IMR-90 (cell line): ENCODE results near the gene PLSCR5. TPM values are rescaled to one million over a fixed set of nuclear protein-coding genes. Genes with fewer than 3 reads are reported as not detected.

Source experiments
- ATAC-seq: fragments of 200-7000 bp; cut with Tn5 transposase; 2 replicates; pipeline ENCODE4 v1.9.1; 2020; ENCODE audit warnings: low read depth, mild to moderate bottlenecking, moderate library complexity
- BruUV-seq: library from RNA; stranded (reverse); fragments of 400-500 nt; replicated peaks from 2 replicates; lab custom pipeline; 2021; lab: Mats Ljungman, UMichigan
- CTCF ChIA-PET: fragments of 300-600 bp; formaldehyde crosslinking; extraction: SDS; loops from one replicate; lab custom pipeline; 2021; ENCODE audit warnings: antibody characterized with exemption; lab: Yijun Ruan, JAX
- POLR2A ChIA-PET: fragments of 300-600 bp; sonication (Branson Sonifier 250); formaldehyde crosslinking; loops from one replicate; lab custom pipeline; 2022; ENCODE audit warnings: antibody characterized with exemption; ENCODE audit not compliant: unreplicated experiment; lab: Charles Lee
- DNase-seq: peaks from one replicate; pipeline ENCODE4 v3.0.0; 2013
- H2AFZ ChIP-seq: replicated peaks from 2 replicates; pipeline ENCODE3; 2013; ENCODE audit warnings: low read length, mild to moderate bottlenecking; ENCODE audit not compliant: poor library complexity
- H2AK5ac ChIP-seq: 2 replicates; pipeline ENCODE4 v1.6.1; 2013; ENCODE audit warnings: low read depth, low read length, inconsistent platforms
- H2AK9ac ChIP-seq: replicated peaks from 2 replicates; pipeline ENCODE3; 2013; ENCODE audit warnings: mild to moderate bottlenecking, low read depth, low read length, moderate library complexity; ENCODE audit not compliant: poor library complexity
- H2BK120ac ChIP-seq: 2 replicates; pipeline ENCODE4 v1.6.1; 2013; ENCODE audit warnings: low read depth, low read length, inconsistent platforms
- H2BK15ac ChIP-seq: 3 replicates; pipeline ENCODE4 v1.6.1; 2013; ENCODE audit warnings: low read depth, low read length, inconsistent platforms
- H2BK20ac ChIP-seq: 2 replicates; pipeline ENCODE4 v1.6.1; 2013; ENCODE audit warnings: low read depth, mild to moderate bottlenecking, inconsistent platforms, low read length, moderate library complexity
- H2BK5ac ChIP-seq: 2 replicates; pipeline ENCODE4 v1.6.1; 2013; ENCODE audit warnings: mild to moderate bottlenecking, low read depth, low read length, inconsistent platforms; ENCODE audit not compliant: poor library complexity, severe bottlenecking
- H3K14ac ChIP-seq: replicated peaks from 2 replicates; pipeline ENCODE4 v1.6.1; 2013; ENCODE audit warnings: low read depth, low read length, inconsistent platforms
- H3K18ac ChIP-seq: 2 replicates; pipeline ENCODE4 v1.6.1; 2013; ENCODE audit warnings: low read depth, low read length, control low read depth
- H3K23ac ChIP-seq: 2 replicates; pipeline ENCODE4 v1.6.1; 2013; ENCODE audit warnings: low read depth, low read length, inconsistent platforms
- H3K27ac ChIP-seq: 2 replicates; pipeline ENCODE4 v1.5.1; 2013; ENCODE audit warnings: mild to moderate bottlenecking, control low read depth, low read length; ENCODE audit not compliant: insufficient read depth
- H3K27me3 ChIP-seq: 2 replicates; pipeline ENCODE4 v1.6.1; 2013; ENCODE audit warnings: low read length; ENCODE audit not compliant: control insufficient read depth, insufficient read depth
- H3K36me3 ChIP-seq: 2 replicates; pipeline ENCODE4 v1.6.1; 2013; ENCODE audit warnings: low read length, mixed read lengths; ENCODE audit not compliant: control insufficient read depth, insufficient read depth
- H3K4ac ChIP-seq: 2 replicates; pipeline ENCODE4 v1.6.1; 2013; ENCODE audit warnings: low read depth, low read length, inconsistent platforms
- H3K4me1 ChIP-seq: 2 replicates; pipeline ENCODE4 v1.6.1; 2013; ENCODE audit warnings: low read length, mixed read lengths; ENCODE audit not compliant: control insufficient read depth, insufficient read depth
- H3K4me2 ChIP-seq: 2 replicates; pipeline ENCODE4 v1.6.1; 2013; ENCODE audit warnings: low read depth, mild to moderate bottlenecking, control low read depth, low read length, moderate library complexity
- H3K4me3 ChIP-seq: 2 replicates; pipeline ENCODE4 v1.5.1; 2013; ENCODE audit warnings: low read depth, mild to moderate bottlenecking, control low read depth, low read length, moderate library complexity; ENCODE audit not compliant: insufficient read depth
- H3K56ac ChIP-seq: 2 replicates; pipeline ENCODE4 v1.6.1; 2013; ENCODE audit warnings: low read length, inconsistent platforms; ENCODE audit not compliant: insufficient read depth; ENCODE audit errors: extremely low read depth
- H3K79me1 ChIP-seq, 2 experiments: 2 replicates each; pipeline ENCODE4 v1.6.1; 2013; ENCODE audit warnings: low read length in 2 of 2, inconsistent platforms in 1 of 2, low read depth in 1 of 2
- H3K9ac ChIP-seq: 2 replicates; pipeline ENCODE4 v1.6.1; 2013; ENCODE audit warnings: low read depth, low read length, control low read depth
- H3K9me1 ChIP-seq: 2 replicates; pipeline ENCODE4 v1.6.1; 2013; ENCODE audit warnings: low read length, inconsistent platforms; ENCODE audit not compliant: insufficient read depth
- H3K9me3 ChIP-seq: 2 replicates; pipeline ENCODE4 v1.6.1; 2013; ENCODE audit warnings: low read length; ENCODE audit not compliant: control insufficient read depth, insufficient read depth
- H4K20me1 ChIP-seq: 2 replicates; pipeline ENCODE4 v1.6.1; 2013; ENCODE audit warnings: low read length, inconsistent platforms; ENCODE audit not compliant: insufficient read depth
- H4K5ac ChIP-seq: 2 replicates; pipeline ENCODE4 v1.6.1; 2013; ENCODE audit warnings: mild to moderate bottlenecking, low read depth, low read length, control low read depth
- H4K8ac ChIP-seq, 2 experiments: 2 replicates each; pipeline ENCODE4 v1.6.1; 2013; ENCODE audit warnings: low read depth in 2 of 2, low read length in 2 of 2, control low read depth in 1 of 2, inconsistent platforms in 1 of 2
- H4K91ac ChIP-seq: 2 replicates; pipeline ENCODE4 v1.6.1; 2013; ENCODE audit warnings: low read depth, low read length, inconsistent platforms; ENCODE audit not compliant: insufficient read depth
- BHLHE40 ChIP-seq: fragments of 150-350 bp; IDR thresholded peaks from 2 replicates; pipeline ENCODE4 v1.6.1; 2016; ENCODE audit warnings: mild to moderate bottlenecking, low read depth, low read length
- CEBPB ChIP-seq: IDR thresholded peaks from 2 replicates; pipeline ENCODE4 v1.6.1; 2012; ENCODE audit warnings: low read depth, low read length, improper control_type of control experiment
- CHD1 ChIP-seq: IDR thresholded peaks from 2 replicates; pipeline ENCODE4 v1.6.1; 2012; ENCODE audit warnings: low read depth, low read length, improper control_type of control experiment
- FOS ChIP-seq: fragments of 150-350 bp; IDR thresholded peaks from 2 replicates; pipeline ENCODE4 v1.6.1; 2016; ENCODE audit warnings: low read depth, low read length
- MAFK ChIP-seq: IDR thresholded peaks from 2 replicates; pipeline ENCODE4 v1.6.1; 2012; ENCODE audit warnings: low read depth, low read length, improper control_type of control experiment
- MAZ ChIP-seq: IDR thresholded peaks from 2 replicates; pipeline ENCODE4 v1.6.1; 2012; ENCODE audit warnings: low read depth, mild to moderate bottlenecking, low read length, improper control_type of control experiment, moderate library complexity, borderline replicate concordance
- MXI1 ChIP-seq: IDR thresholded peaks from 2 replicates; pipeline ENCODE4 v1.6.1; 2012; ENCODE audit warnings: low read depth, mild to moderate bottlenecking, low read length, moderate library complexity, borderline replicate concordance
- NFE2L2 ChIP-seq: fragments of 150-350 bp; IDR thresholded peaks from 2 replicates; pipeline ENCODE4 v1.6.1; 2016; ENCODE audit warnings: low read depth, mild to moderate bottlenecking, low read length
- POLR2A ChIP-seq: IDR thresholded peaks from 2 replicates; pipeline ENCODE4 v1.6.1; 2012; ENCODE audit warnings: mild to moderate bottlenecking, low read depth, low read length
- RAD21 ChIP-seq: IDR thresholded peaks from 2 replicates; pipeline ENCODE4 v1.6.1; 2012; ENCODE audit warnings: low read length, improper control_type of control experiment
- RCOR1 ChIP-seq: IDR thresholded peaks from 2 replicates; pipeline ENCODE4 v1.6.1; 2012; ENCODE audit warnings: mild to moderate bottlenecking, low read length, improper control_type of control experiment; ENCODE audit not compliant: insufficient replicate concordance
- RFX5 ChIP-seq: IDR thresholded peaks from 2 replicates; pipeline ENCODE4 v1.8.0; 2012; ENCODE audit warnings: low read depth, mild to moderate bottlenecking, low read length, moderate library complexity
- SMC3 ChIP-seq: fragments of 150-350 bp; IDR thresholded peaks from 2 replicates; pipeline ENCODE4 v1.6.1; 2016; ENCODE audit warnings: low read depth, mild to moderate bottlenecking, antibody characterized with exemption, low read length, moderate library complexity
- WGBS, 2 experiments: methylation state at CpG; one replicate each; pipeline versions ENCODE4 v1.1.5 to v1.1.7; 2013; ENCODE audit warnings: missing lambda C conversion rate in 2 of 2; ENCODE audit not compliant: insufficient read length in 1 of 2; ENCODE audit errors: extremely low coverage in 2 of 2; 5-methylcytosine and 5-hydroxymethylcytosine counted together
- dilution Hi-C: fragments of 300-500 bp; cut with HindIII; formaldehyde crosslinking; loops from one replicate; pipeline ENCODE4 v1.14.3; 2018; ENCODE audit warnings: low sequenced_read_pairs; ENCODE audit not compliant: unreplicated experiment
- in situ Hi-C: fragments of 300-500 bp; cut with MboI; formaldehyde crosslinking; loops from 3 replicates; pipeline ENCODE4 v1.14.3; 2019; ENCODE audit warnings: low sequenced_read_pairs, inconsistent platforms, mixed read lengths
- intact Hi-C: fragments of 100-400 bp; cut with micrococcal nuclease; formaldehyde crosslinking; loops from 2 replicates; pipeline ENCODE4 v1.10.0; 2022
- polyA plus RNA-seq, 3 experiments: library from polyadenylated mRNA; depleted of rRNA; stranded (reverse); fragments of >200 nt; gene quantifications; 2 replicates each; pipeline ENCODE4 v1.2.3, GENCODE V29; 2012; ENCODE audit warnings: low replicate concordance in 1 of 3
- total RNA-seq: library from RNA; depleted of rRNA; stranded (reverse); fragments of >200 nt; gene quantifications from 2 replicates; pipeline ENCODE4 v1.2.3, GENCODE V29; 2012
- TF ChIP-seq, protein P1 (sequence below): fragments of 150-350 bp; IDR thresholded peaks from 2 replicates; pipeline ENCODE4 v1.6.1; 2016; ENCODE audit warnings: low read depth, mild to moderate bottlenecking, low read length, moderate library complexity, borderline replicate concordance
- TF ChIP-seq, protein P2 (sequence below): fragments of 150-350 bp; IDR thresholded peaks from 2 replicates; pipeline ENCODE4 v1.6.1; 2017; ENCODE audit warnings: mild to moderate bottlenecking, antibody characterized with exemption, low read length, low read depth

Gene PLSCR5
- total and polyA plus RNA-seq, 2 of the 4 experiments (the other 2 are of a cell fraction): not detected

GRCh38 chr3:146561463-146561862, 43.7 kb downstream of the PLSCR5 start:
- Histone ChIP-seq H3K23ac (no peak overlapping the region), H3K27me3 (no peaks in the 10 kb centered on the region; the same call in 1 of the 2 replicates), H4K5ac (no peak overlapping the region), H4K8ac (no peak overlapping the region), H3K4ac (no peak overlapping the region), H2BK15ac (no peak overlapping the region), H2BK5ac (no peak overlapping the region), H3K18ac (no peak overlapping the region), H3K36me3 (no peaks in the 10 kb centered on the region; the same call in 1 of the 2 replicates), H3K56ac (no peak overlapping the region), H2AK9ac (no peak overlapping the region), H3K79me1 (no peaks in the 10 kb centered on the region), H2BK120ac (no peak overlapping the region), H4K91ac (no peak overlapping the region), H2AFZ (no peak overlapping the region), H3K4me2 (no peak overlapping the region), H3K9me1 (no peaks in the 10 kb centered on the region), H3K14ac (no peak overlapping the region), H3K4me1 (no peaks in the 10 kb centered on the region), H2AK5ac (no peak overlapping the region), H3K27ac (no peak overlapping the region), H2BK20ac (no peak overlapping the region), H3K4me3 (no peak overlapping the region), H3K9ac (no peak overlapping the region), H4K20me1 (no peaks in the 10 kb centered on the region), H3K9me3 (no peaks in the 10 kb centered on the region)
- POLR2A ChIA-PET: no interaction called here
- DNase-seq (no peak), ATAC-seq (no peak)
- intact Hi-C loops: no loop called here
- no CpG with 5 or more reads among the region's 1 CpG for WGBS, 2 experiments
- CTCF ChIA-PET: no interaction called here
- BruUV-seq: no TSS peak
- dilution Hi-C loops: no loop called here
- in situ Hi-C loops: no loop called here
- TF ChIP-seq FOS (no peak), RCOR1 (no peak), CEBPB (no peak), NFE2L2 (no peak), CHD1 (no peak), BHLHE40 (no peak), MXI1 (no peak), POLR2A (no peak), RFX5 (no peak), RAD21 (no peak), MAZ (no peak), SMC3 (no peak), MAFK (no peak)
- TF ChIP-seq, protein P1, sequence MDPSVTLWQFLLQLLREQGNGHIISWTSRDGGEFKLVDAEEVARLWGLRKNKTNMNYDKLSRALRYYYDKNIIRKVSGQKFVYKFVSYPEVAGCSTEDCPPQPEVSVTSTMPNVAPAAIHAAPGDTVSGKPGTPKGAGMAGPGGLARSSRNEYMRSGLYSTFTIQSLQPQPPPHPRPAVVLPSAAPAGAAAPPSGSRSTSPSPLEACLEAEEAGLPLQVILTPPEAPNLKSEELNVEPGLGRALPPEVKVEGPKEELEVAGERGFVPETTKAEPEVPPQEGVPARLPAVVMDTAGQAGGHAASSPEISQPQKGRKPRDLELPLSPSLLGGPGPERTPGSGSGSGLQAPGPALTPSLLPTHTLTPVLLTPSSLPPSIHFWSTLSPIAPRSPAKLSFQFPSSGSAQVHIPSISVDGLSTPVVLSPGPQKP: no peak
- TF ChIP-seq, protein P2, sequence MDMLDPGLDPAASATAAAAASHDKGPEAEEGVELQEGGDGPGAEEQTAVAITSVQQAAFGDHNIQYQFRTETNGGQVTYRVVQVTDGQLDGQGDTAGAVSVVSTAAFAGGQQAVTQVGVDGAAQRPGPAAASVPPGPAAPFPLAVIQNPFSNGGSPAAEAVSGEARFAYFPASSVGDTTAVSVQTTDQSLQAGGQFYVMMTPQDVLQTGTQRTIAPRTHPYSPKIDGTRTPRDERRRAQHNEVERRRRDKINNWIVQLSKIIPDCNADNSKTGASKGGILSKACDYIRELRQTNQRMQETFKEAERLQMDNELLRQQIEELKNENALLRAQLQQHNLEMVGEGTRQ: no peak
